Common myeloid progenitor, CD34-positive (primary cell): Measurements from ENCODE around the gene CYTH3.

Experiments
- CTCF ChIA-PET: fragments of 350-600 bp; sonication (Branson Sonifier 250); formaldehyde crosslinking; loops from one replicate; lab custom pipeline; 2021; ENCODE audit warnings: antibody characterized with exemption; lab: Charles Lee
- POLR2A ChIA-PET: fragments of 350-600 bp; sonication (Branson Sonifier 250); formaldehyde crosslinking; loops from one replicate; lab custom pipeline; 2021; ENCODE audit warnings: antibody characterized with exemption; lab: Charles Lee
- DNase-seq, 3 donors: peaks; one replicate each; pipeline versions ENCODE4 v3.0.0 to v3.0.0-alpha.2; 2013
- H3K27ac ChIP-seq, 2 experiments: 1 replicate in 1 of 2; 2 replicates in 1 of 2; pipeline ENCODE4 v1.7.0; 2013; ENCODE audit warnings: inconsistent platforms in 2 of 2, low read length in 2 of 2, mild to moderate bottlenecking in 2 of 2, low read depth in 1 of 2, moderate library complexity in 1 of 2; ENCODE audit not compliant: severe bottlenecking in 2 of 2, insufficient read depth in 1 of 2, poor library complexity in 1 of 2
- H3K27me3 ChIP-seq, 5 experiments: replicated peaks in 2 of 5; 1 replicate in 3 of 5; 2 replicates in 2 of 5; pipeline versions ENCODE4 v1.6.1 to v1.7.0; 2013; ENCODE audit warnings: low read length in 4 of 5, mild to moderate bottlenecking in 2 of 5, moderate library complexity in 2 of 5, inconsistent platforms in 1 of 5; ENCODE audit not compliant: insufficient read depth in 5 of 5, control insufficient read depth in 4 of 5
- H3K36me3 ChIP-seq, 4 experiments: 1 replicate in 2 of 4; 2 replicates in 2 of 4; pipeline versions ENCODE4 v1.6.1 to v1.7.0; 2013; ENCODE audit warnings: low read length in 3 of 4, control low read depth in 1 of 4, mild to moderate bottlenecking in 1 of 4; ENCODE audit not compliant: control insufficient read depth in 4 of 4, insufficient read depth in 4 of 4
- H3K4me1 ChIP-seq, 4 experiments: 1 replicate in 3 of 4; 2 replicates in 1 of 4; pipeline versions ENCODE4 v1.6.1 to v1.7.1; 2013; ENCODE audit warnings: low read length in 3 of 4, mild to moderate bottlenecking in 3 of 4, control low read depth in 1 of 4, inconsistent platforms in 1 of 4, moderate library complexity in 1 of 4; ENCODE audit not compliant: control insufficient read depth in 4 of 4, insufficient read depth in 4 of 4; ENCODE audit errors: control extremely low read depth in 1 of 4
- H3K4me3 ChIP-seq, 7 experiments: 1 replicate in 4 of 7; 2 replicates in 3 of 7; pipeline versions ENCODE4 v1.5.1 to v1.7.0; 2013; ENCODE audit warnings: mild to moderate bottlenecking in 7 of 7, low read length in 6 of 7, moderate library complexity in 6 of 7, inconsistent platforms in 2 of 7, low read depth in 2 of 7, control low read depth in 1 of 7; ENCODE audit not compliant: insufficient read depth in 4 of 7, control insufficient read depth in 1 of 7; ENCODE audit errors: extremely low read depth in 1 of 7
- H3K9me3 ChIP-seq, 5 experiments: 1 replicate in 4 of 5; 2 replicates in 1 of 5; pipeline versions ENCODE4 v1.6.1 to v1.7.1; 2013; ENCODE audit warnings: low read length in 4 of 5, mild to moderate bottlenecking in 2 of 5, inconsistent platforms in 1 of 5, low read depth in 1 of 5, moderate library complexity in 1 of 5; ENCODE audit not compliant: control insufficient read depth in 4 of 5, insufficient read depth in 2 of 5; ENCODE audit errors: control extremely low read depth in 1 of 5
- WGBS: methylation state at CpG from one replicate; pipeline ENCODE4 v1.1.5; 2013; ENCODE audit not compliant: insufficient coverage; 5-methylcytosine and 5-hydroxymethylcytosine counted together

The CYTH3 gene

DNA sequence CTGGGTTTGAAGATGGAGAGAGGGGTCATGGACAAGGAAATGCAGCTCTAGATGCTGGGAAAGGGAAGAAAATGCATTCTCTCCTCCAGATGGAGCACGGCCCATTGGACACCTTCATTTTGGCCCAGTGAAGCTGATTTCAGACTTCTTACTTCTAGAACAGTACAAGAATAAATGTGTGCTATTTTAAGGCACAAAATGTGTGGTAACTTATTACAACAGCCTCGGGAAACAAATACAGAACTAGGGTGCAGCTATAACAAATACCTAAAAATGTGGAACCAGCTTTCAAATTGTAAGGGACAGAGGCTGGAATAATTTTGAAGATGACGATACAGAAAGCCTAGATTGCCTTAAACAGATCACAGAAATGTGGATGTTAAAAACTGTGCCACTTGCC, 54.1 kb downstream of the CYTH3 start:
- DNase-seq, result no peak

DNA sequence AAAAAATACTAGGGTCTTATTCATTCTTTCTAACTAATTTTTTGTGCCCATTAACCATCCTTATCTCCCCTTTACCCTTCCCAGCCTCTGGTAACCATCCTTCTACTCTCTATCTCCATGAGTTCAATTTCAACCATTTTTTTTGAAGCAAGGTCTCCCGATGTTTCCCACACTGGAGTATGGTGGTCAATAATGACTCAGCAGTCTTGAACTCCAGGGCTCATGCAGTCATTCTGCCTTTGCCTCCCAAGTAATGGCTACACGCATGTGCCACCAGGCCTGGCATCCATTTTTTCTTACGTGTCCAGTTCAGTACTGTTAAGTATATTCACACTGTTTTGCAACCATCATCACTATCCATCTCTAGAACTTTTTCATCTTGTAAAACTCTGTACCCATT, 60.4 kb downstream of the CYTH3 start:
- WGBS, result 100% methylated on average over 2 of the region's 3 CpGs
- POLR2A ChIA-PET, result interaction anchor here (0.9 kb wide), 1 partner anchor 26 kb away, joined by 4 read pairs; no protein-coding TSS in a partner anchor
- H3K36me3 ChIP-seq, result no peaks in the 10 kb centered on the region

More for the DNA sequence above, 54.1 kb downstream of the CYTH3 start:
- Histone ChIP-seq H3K27ac (no peak overlapping the region), H3K27me3 (no peaks in the 10 kb centered on the region), H3K4me1 (peaks cover 0 to 15% (median 15%) of the 10 kb centered on the region in 4 experiments), H3K36me3 (no peaks in the 10 kb centered on the region), H3K9me3 (peaks cover 0 to 3% (median 0%) of the 10 kb centered on the region in 5 experiments), H3K4me3 (no peak overlapping the region)
- CTCF ChIA-PET, result interaction anchor here (1.3 to 1.7 kb wide), 2 partner anchors 10 to 18 kb away, joined by 4 to 5 read pairs; no protein-coding TSS in a partner anchor
- POLR2A ChIA-PET, result no interaction called here
- 77% methylated on average over 1 of the region's 3 CpGs for WGBS

DNA sequence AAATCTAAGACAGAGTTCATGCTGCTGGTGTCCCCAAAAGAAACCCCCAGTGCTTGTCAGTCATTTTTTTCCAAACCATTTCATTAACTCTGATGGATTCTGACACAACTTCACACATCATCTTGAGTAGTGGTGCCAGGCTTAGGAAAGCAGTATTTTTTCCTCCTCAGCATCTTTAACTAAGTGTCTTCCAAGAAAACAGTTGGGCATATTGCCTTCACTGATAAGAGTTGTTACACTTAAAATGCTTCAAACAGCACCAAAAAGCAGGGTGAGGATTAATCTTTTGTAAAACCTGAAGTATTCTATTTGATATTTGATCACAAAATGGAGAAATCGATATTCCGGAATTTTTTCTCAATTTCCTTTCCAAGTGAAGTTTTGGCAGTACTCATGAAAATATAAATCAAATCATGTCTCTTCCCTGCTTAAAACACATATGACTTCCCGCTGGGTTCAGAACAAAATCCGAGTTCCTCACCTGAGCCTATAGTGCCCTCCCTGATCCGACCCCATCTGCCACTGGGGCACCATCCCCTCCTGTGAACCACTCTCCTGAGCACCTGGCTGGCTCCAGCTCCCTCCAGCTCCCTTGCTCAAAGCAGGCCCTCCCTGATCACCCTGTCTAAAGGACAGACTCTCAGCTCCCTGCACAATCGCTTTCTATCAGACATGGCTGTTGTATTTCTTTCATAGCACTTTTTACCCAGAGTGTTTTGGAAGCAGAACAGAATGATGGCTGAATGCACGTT, 61.6 kb downstream of the CYTH3 start:
- Histone ChIP-seq H3K4me1 (no peaks in the 10 kb centered on the region), H3K36me3 (no peaks in the 10 kb centered on the region), H3K27ac (no peak overlapping the region), H3K4me3 (no peak overlapping the region), H3K9me3 (peaks cover 0 to 3% (median 0%) of the 10 kb centered on the region in 5 experiments), H3K27me3 (no peaks in the 10 kb centered on the region)
- DNase-seq, result no peak
- POLR2A ChIA-PET, result interaction anchor here (0.9 kb wide), 1 partner anchor 28 kb away, joined by 4 read pairs; no protein-coding TSS in a partner anchor
- 91% methylated on average over 5 of the region's 7 CpGs for WGBS
- CTCF ChIA-PET, result interaction anchor here (1.7 kb wide), 1 partner anchor 32 kb away, joined by 3 read pairs; no protein-coding TSS in a partner anchor

More for the DNA sequence above, 60.4 kb downstream of the CYTH3 start:
- Histone ChIP-seq H3K4me1 (no peaks in the 10 kb centered on the region), H3K9me3 (peaks cover 0 to 3% (median 0%) of the 10 kb centered on the region in 5 experiments), H3K4me3 (no peak overlapping the region), H3K27ac (no peak overlapping the region), H3K27me3 (no peaks in the 10 kb centered on the region)
- DNase-seq, result no peak
- CTCF ChIA-PET, result no interaction called here

- Histone ChIP-seq H3K9me3 (no peaks in the 10 kb centered on the region), H3K27me3 (no peaks in the 10 kb centered on the region), H3K27ac (no peak overlapping the region), H3K4me1 (no peaks in the 10 kb centered on the region), H3K36me3 (no peaks in the 10 kb centered on the region), H3K4me3 (no peak overlapping the region)
- WGBS, result 91% methylated on average over 6 of the region's 6 CpGs
- DNase-seq, result no peak
- ChIA-PET POLR2A (interaction anchor here (0.7 kb wide), 1 partner anchor 403 kb away, joined by 3 read pairs; no protein-coding TSS in a partner anchor), CTCF (interaction anchor here (1.3 to 1.7 kb wide), 3 partner anchors 21 to 59 kb away, joined by 3 to 4 read pairs (median 3); no protein-coding TSS in a partner anchor)
Observed at GRCh38 chr7:6209340-6209739, 63.1 kb downstream of the CYTH3 start.

- Histone ChIP-seq H3K36me3 (no peaks in the 10 kb centered on the region), H3K4me3 (no peak overlapping the region), H3K4me1 (no peaks in the 10 kb centered on the region), H3K9me3 (no peaks in the 10 kb centered on the region), H3K27ac (no peak overlapping the region), H3K27me3 (no peaks in the 10 kb centered on the region)
- DNase-seq, result no peak
- CTCF ChIA-PET, result interaction anchor here (1.3 to 1.7 kb wide), 3 partner anchors 21 to 60 kb away, joined by 3 to 4 read pairs (median 3); no protein-coding TSS in a partner anchor
- POLR2A ChIA-PET, result interaction anchor here (0.7 kb wide), 1 partner anchor 402 kb away, joined by 3 read pairs; no protein-coding TSS in a partner anchor
- WGBS, result 100% methylated on average over 3 of the region's 5 CpGs
Observed at GRCh38 chr7:6208573-6209328, 63.7 kb downstream of the CYTH3 start.

- ChIA-PET CTCF (no interaction called here), POLR2A (no interaction called here)
- Histone ChIP-seq H3K27me3 (no peaks in the 10 kb centered on the region), H3K9me3 (no peaks in the 10 kb centered on the region), H3K4me3 (no peak overlapping the region), H3K36me3 (no peaks in the 10 kb centered on the region), H3K27ac (no peak overlapping the region), H3K4me1 (no peaks in the 10 kb centered on the region)
- DNase-seq, result no peak
- WGBS, result 100% methylated on average over 1 of the region's 3 CpGs
Observed at GRCh38 chr7:6205971-6206660, 66.3 kb downstream of the CYTH3 start.
